K562 (cell line): ENCODE data around the gene UBE2B. TPM values are rescaled to one million over a fixed set of nuclear protein-coding genes. Genes with fewer than 3 reads are reported as not detected.
A peak's percentile ranks its signal among the peaks of the same experiment; 100 is the strongest.

Source experiments
- ATAC-seq: fragments of 200-7000 bp; cut with Tn5 transposase; 3 replicates; pipeline ENCODE4 v1.9.1; 2020; ENCODE audit warnings: moderate library complexity
- BruUV-seq: library from RNA; stranded (reverse); fragments of 400-500 nt; replicated peaks from 2 replicates; lab custom pipeline; 2021; lab: Mats Ljungman, UMichigan
- CTCF ChIA-PET: fragments of 300-600 bp; formaldehyde crosslinking; extraction: SDS; loops from one replicate; lab custom pipeline; 2021; ENCODE audit warnings: low intra/inter-chr PET ratio; lab: Yijun Ruan, JAX
- POLR2A ChIA-PET: fragments of 300-600, 350-650 bp; sonication (Branson Sonifier 250); formaldehyde crosslinking; extraction: SDS; loops from one replicate; lab custom pipeline; 2021; ENCODE audit warnings: antibody characterized with exemption, inconsistent platforms; lab: Yijun Ruan, JAX
- DNase-seq, 4 experiments: peaks; one replicate each; pipeline versions ENCODE4 v3.0.0 to v3.0.0-alpha.2; 2011 to 2018; ENCODE audit warnings: low spot score in 3 of 4, mixed read lengths in 3 of 4; ENCODE audit errors: extremely low read depth in 1 of 4
- FAIRE-seq: peaks from 2 replicates; lab custom pipeline; 2011; peaks lifted over from hg19 to GRCh38; lab: Jason Lieb, UNC
- H2AFZ ChIP-seq: 2 replicates; pipeline ENCODE4 v1.6.0; 2011; ENCODE audit warnings: low read depth, low read length, control low read depth, inconsistent platforms
- H3K27ac ChIP-seq: fragments of 200-600 bp; 3 replicates; pipeline ENCODE4 v1.8.0; 2011; ENCODE audit warnings: low read depth, mild to moderate bottlenecking, control low read depth, inconsistent platforms, low read length, moderate library complexity, mixed read lengths; ENCODE audit errors: extremely low read depth
- H3K27me3 ChIP-seq, 2 experiments: fragments of 300-600 bp in 1 of 2; 2 replicates in 1 of 2; 3 replicates in 1 of 2; pipeline versions ENCODE4 v1.6.0 to v1.8.0; 2011; ENCODE audit warnings: inconsistent platforms in 2 of 2, low read length in 2 of 2, mild to moderate bottlenecking in 1 of 2, mixed read lengths in 1 of 2, moderate library complexity in 1 of 2; ENCODE audit not compliant: control insufficient read depth in 2 of 2, insufficient read depth in 2 of 2
- H3K36me3 ChIP-seq: fragments of 300-600 bp; 3 replicates; pipeline ENCODE4 v1.8.0; 2011; ENCODE audit warnings: mild to moderate bottlenecking, low read length, inconsistent platforms; ENCODE audit not compliant: control insufficient read depth, insufficient read depth
- H3K4me1 ChIP-seq, 2 experiments: fragments of 200-600 bp in 1 of 2; replicated peaks in 1 of 2; 2 replicates in 1 of 2; 3 replicates in 1 of 2; pipeline versions ENCODE4 v1.5.1 to v1.8.0; 2011; ENCODE audit warnings: inconsistent platforms in 2 of 2, low read length in 2 of 2, mild to moderate bottlenecking in 1 of 2, mixed read lengths in 1 of 2, moderate library complexity in 1 of 2; ENCODE audit not compliant: control insufficient read depth in 2 of 2, insufficient read depth in 2 of 2
- H3K4me2 ChIP-seq: 2 replicates; pipeline ENCODE4 v1.6.1; 2011; ENCODE audit warnings: low read length, control low read depth, inconsistent platforms, mixed read lengths; ENCODE audit not compliant: insufficient read depth
- H3K4me3 ChIP-seq: fragments of 200-600 bp; sonication (generic), shearing (Covaris generic); 2 replicates; pipeline ENCODE4 v1.5.1; 2016; ENCODE audit warnings: control low read depth, inconsistent platforms
- H3K79me2 ChIP-seq: fragments of 200-600 bp; 3 replicates; pipeline ENCODE4 v1.8.0; 2011; ENCODE audit warnings: low read length, inconsistent platforms; ENCODE audit not compliant: control insufficient read depth, insufficient read depth
- H3K9ac ChIP-seq, 2 experiments: 2 replicates each; pipeline versions ENCODE4 v1.6.0 to v1.6.1; 2011; ENCODE audit warnings: low read depth in 2 of 2, low read length in 2 of 2, control low read depth in 1 of 2, inconsistent platforms in 1 of 2, mild to moderate bottlenecking in 1 of 2, mixed read lengths in 1 of 2; ENCODE audit not compliant: insufficient read depth in 1 of 2
- H3K9me1 ChIP-seq: one replicate; pipeline ENCODE4 v1.6.0; 2011; ENCODE audit warnings: inconsistent platforms, mild to moderate bottlenecking, low read length, moderate library complexity; ENCODE audit not compliant: control insufficient read depth, insufficient read depth
- H3K9me3 ChIP-seq: replicated peaks from 2 replicates; pipeline ENCODE4 v1.5.1; 2011; ENCODE audit warnings: low read depth, low read length, inconsistent platforms; ENCODE audit not compliant: control insufficient read depth, insufficient read depth
- H4K20me1 ChIP-seq: replicated peaks from 2 replicates; pipeline ENCODE4 v1.6.1; 2011; ENCODE audit warnings: low read length, inconsistent platforms, mixed read lengths; ENCODE audit not compliant: control insufficient read depth, insufficient read depth
- CBFA2T3 ChIP-seq: fragments of 450-650 bp; IDR thresholded peaks from 2 replicates; pipeline ENCODE4 v1.6.1; 2017
- FIP1L1 ChIP-seq: fragments of 200-400 bp; formaldehyde crosslinking; IDR thresholded peaks from 2 replicates; pipeline ENCODE4 v1.6.1; 2018; ENCODE audit warnings: mild to moderate bottlenecking, low read depth, low read length; ENCODE audit not compliant: poor library complexity, severe bottlenecking
- MTA3 ChIP-seq: fragments of 450-650 bp; formaldehyde crosslinking; IDR thresholded peaks from 2 replicates; pipeline ENCODE4 v1.6.1; 2017; ENCODE audit warnings: mild to moderate bottlenecking, borderline replicate concordance
- TCF7 ChIP-seq: sonication (generic); IDR thresholded peaks from 2 replicates; pipeline ENCODE4 v1.6.1; 2016; ENCODE audit warnings: antibody characterized with exemption, borderline replicate concordance
- ZEB2 ChIP-seq: fragments of 450-650 bp; IDR thresholded peaks from 2 replicates; pipeline ENCODE4 v1.6.1; 2016
- WGBS: fragments of 100-300 bp; shearing (Covaris generic); methylation state at CpG from one replicate; pipeline ENCODE4 v1.1.6; 2016; ENCODE audit warnings: low coverage, mixed read lengths; ENCODE audit not compliant: insufficient coverage; ENCODE audit errors: missing lambda C conversion rate; 5-methylcytosine and 5-hydroxymethylcytosine counted together
- in situ Hi-C: fragments of 300-500 bp; cut with MboI; formaldehyde crosslinking; loops from 4 replicates; pipeline ENCODE4 v1.15.0; 2018; ENCODE audit warnings: inconsistent platforms, mixed read lengths
- intact Hi-C: fragments of 100-400 bp; cut with micrococcal nuclease; formaldehyde crosslinking; loops from 2 replicates; pipeline ENCODE4 v1.14.2; 2022
- polyA plus RNA-seq, 8 experiments: library from polyadenylated mRNA; depleted of rRNA in 4 of 8; stranded (reverse) in 5 of 8; unstranded in 3 of 8; fragments of >200 nt; fragmentation: Nextera tagmentation in 2 of 8; fragmentation: Illumina TruSeq in 1 of 8; extraction: Ambion mirVana in 2 of 8; extraction: Trizol in 1 of 8; gene quantifications; 2 replicates each; pipeline versions ENCODE4 v1.2.1 to v1.2.3, GENCODE V29; 2011 to 2014; ENCODE audit warnings: inconsistent platforms in 1 of 8, missing spikeins in 1 of 8
- total RNA-seq, 7 experiments: library from RNA; depleted of rRNA in 6 of 7; stranded (reverse); fragments of >200 nt in 6 of 7; fragmentation: Illumina TruSeq in 2 of 7; extraction: Trizol in 2 of 7; gene quantifications; 2 replicates each; pipeline versions ENCODE4 v1.2.1 to v1.2.3, GENCODE V29; 2011 to 2021; ENCODE audit warnings: low replicate concordance in 1 of 7
- TF ChIP-seq, protein P1 (sequence below): fragments of 150-350 bp; IDR thresholded peaks from 2 replicates; pipeline ENCODE4 v1.6.1; 2014; ENCODE audit warnings: low read depth, mild to moderate bottlenecking, low read length, borderline replicate concordance

Gene UBE2B
- total and polyA plus RNA-seq, 9 of the 15 experiments (the other 6 are each of a cell fraction or from before 2014, with no cell fraction given) = 13.1 to 198 (median 75.5) TPM

DNA sequence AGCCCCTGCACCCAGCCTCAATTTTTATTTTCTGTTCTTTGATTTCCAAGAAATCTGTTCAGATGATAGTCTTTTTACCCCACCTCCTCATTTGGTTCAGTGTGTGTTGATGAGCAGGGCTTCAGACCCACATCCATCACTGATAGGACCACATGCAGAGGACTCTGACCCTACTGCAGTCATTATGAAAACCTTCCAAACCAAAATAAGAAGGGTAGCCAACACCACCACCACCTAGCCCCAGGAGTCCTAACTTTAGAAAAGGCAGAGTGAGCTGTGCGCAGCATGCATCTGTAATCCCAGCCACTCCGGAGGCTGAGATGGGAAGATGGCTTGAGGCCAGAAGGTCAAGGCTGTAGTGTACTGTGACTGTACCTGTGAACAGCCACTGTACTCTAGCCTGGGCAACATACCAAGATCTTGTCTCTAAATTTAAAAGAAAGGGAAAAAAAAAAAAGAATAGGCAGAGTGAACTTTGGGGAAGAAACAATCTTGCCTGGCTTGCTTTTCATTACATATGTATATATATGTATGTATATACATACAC lies 27.3 kb downstream of the UBE2B start:
- ChIA-PET CTCF (interaction anchor here (0.6 kb wide), 1 partner anchor 1053 kb away, joined by 3 read pairs; no protein-coding TSS in a partner anchor), POLR2A (interaction anchor here (0.6 to 3.5 kb wide), 6 partner anchors 12 to 775 kb away, joined by 3 to 18 read pairs (median 4); partner anchors contain the start of gene CDKN2AIPNL)
- in situ Hi-C loops = no loop called here
- Histone ChIP-seq H3K9me3 (no peaks in the 10 kb centered on the region), H3K27ac (no peak overlapping the region), H3K4me2 (no peak overlapping the region), H2AFZ (no peak overlapping the region), H4K20me1 (no peaks in the 10 kb centered on the region), H3K9ac (no peak overlapping the region), H3K79me2 (no peaks in the 10 kb centered on the region), H3K36me3 (peaks cover 47% of the 10 kb centered on the region; the same call in 2 of the 3 replicates), H3K4me1 (no peaks in the 10 kb centered on the region), H3K9me1 (no peaks in the 10 kb centered on the region), H3K4me3 (no peak overlapping the region), H3K27me3 (no peaks in the 10 kb centered on the region)
- DNase-seq (no peak), ATAC-seq (no peak), FAIRE-seq (no peak)
- WGBS = 83% methylated on average over 2 of the region's 2 CpGs
- TF ChIP-seq FIP1L1 = no peak
- intact Hi-C loops = no loop called here
- no TSS peak for BruUV-seq

DNA sequence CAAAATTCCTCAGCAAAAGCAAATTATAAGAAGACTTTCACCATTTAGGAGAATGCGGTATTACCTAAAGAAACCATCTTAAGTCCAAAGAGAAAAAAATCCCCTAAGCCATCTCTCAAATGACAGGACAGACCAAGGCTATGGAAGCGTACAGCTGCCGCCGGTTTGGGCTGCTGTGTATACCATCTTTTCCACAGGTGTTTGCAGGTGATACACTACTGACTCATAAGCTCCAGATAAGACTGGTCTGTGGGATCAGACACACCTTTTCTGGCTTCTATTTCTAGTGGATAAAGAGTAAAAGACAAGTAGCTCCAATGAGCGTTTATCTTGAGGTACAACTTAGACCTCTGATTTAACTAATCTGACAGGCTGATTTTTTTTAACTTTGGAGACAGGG lies 32.6 kb downstream of the UBE2B start:
- in situ Hi-C loops = no loop called here
- FAIRE-seq = peak; percentile 65
- CTCF ChIA-PET = no interaction called here

More for the DNA sequence above, 32.6 kb downstream of the UBE2B start:
- no peaks in the 10 kb centered on the region for H3K27me3 ChIP-seq
- H3K79me2 ChIP-seq = 0 out of 3 replicates have a peak, but pooled peaks cover under 1% of the 10 kb centered on the region
- intact Hi-C loops = no loop called here
- no peak for DNase-seq
- H3K36me3 ChIP-seq = peaks cover 37% of the 10 kb centered on the region; the same call in 2 of the 3 replicates
- H3K9me1 ChIP-seq = no peaks in the 10 kb centered on the region
- 46% methylated on average over 5 of the region's 5 CpGs for WGBS
- H3K9me3 ChIP-seq = no peaks in the 10 kb centered on the region
- peaks cover 0 to 4% of the 10 kb centered on the region in 2 experiments; a peak in 1 of 5 replicates for H3K4me1 ChIP-seq
- no peak overlapping the region for H3K4me2 ChIP-seq
- TF ChIP-seq TCF7 = no peak
- TF ChIP-seq, protein P1, sequence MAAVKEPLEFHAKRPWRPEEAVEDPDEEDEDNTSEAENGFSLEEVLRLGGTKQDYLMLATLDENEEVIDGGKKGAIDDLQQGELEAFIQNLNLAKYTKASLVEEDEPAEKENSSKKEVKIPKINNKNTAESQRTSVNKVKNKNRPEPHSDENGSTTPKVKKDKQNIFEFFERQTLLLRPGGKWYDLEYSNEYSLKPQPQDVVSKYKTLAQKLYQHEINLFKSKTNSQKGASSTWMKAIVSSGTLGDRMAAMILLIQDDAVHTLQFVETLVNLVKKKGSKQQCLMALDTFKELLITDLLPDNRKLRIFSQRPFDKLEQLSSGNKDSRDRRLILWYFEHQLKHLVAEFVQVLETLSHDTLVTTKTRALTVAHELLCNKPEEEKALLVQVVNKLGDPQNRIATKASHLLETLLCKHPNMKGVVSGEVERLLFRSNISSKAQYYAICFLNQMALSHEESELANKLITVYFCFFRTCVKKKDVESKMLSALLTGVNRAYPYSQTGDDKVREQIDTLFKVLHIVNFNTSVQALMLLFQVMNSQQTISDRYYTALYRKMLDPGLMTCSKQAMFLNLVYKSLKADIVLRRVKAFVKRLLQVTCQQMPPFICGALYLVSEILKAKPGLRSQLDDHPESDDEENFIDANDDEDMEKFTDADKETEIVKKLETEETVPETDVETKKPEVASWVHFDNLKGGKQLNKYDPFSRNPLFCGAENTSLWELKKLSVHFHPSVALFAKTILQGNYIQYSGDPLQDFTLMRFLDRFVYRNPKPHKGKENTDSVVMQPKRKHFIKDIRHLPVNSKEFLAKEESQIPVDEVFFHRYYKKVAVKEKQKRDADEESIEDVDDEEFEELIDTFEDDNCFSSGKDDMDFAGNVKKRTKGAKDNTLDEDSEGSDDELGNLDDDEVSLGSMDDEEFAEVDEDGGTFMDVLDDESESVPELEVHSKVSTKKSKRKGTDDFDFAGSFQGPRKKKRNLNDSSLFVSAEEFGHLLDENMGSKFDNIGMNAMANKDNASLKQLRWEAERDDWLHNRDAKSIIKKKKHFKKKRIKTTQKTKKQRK = no peak
- no peak for TF ChIP-seq ZEB2
- TF ChIP-seq CBFA2T3 = peak; percentile 38
- TF ChIP-seq MTA3 = no peak
- TF ChIP-seq, all 486 proteins: peak for 1
- Histone ChIP-seq H3K27ac (no peak overlapping the region), H3K9ac (no peak overlapping the region), H4K20me1 (no peaks in the 10 kb centered on the region), H2AFZ (no peak overlapping the region), H3K4me3 (no peak overlapping the region)
- POLR2A ChIA-PET = interaction anchor here (0.6 to 2.1 kb wide), 5 partner anchors 10 to 182 kb away, joined by 3 to 4 read pairs (median 3); no protein-coding TSS in a partner anchor
- BruUV-seq = no TSS peak
- ATAC-seq = peak; percentile 42; the same call in 2 of the 3 replicates
